IPS-18c (cell line): Measurements from ENCODE around the gene NUDT17.

Source experiments
- H3K4me3 ChIP-seq: 2 replicates; pipeline ENCODE4 v1.7.0; 2013; ENCODE audit warnings: low read depth, mild to moderate bottlenecking, low read length, moderate library complexity; ENCODE audit not compliant: insufficient read depth
- H3K9me3 ChIP-seq: one replicate; pipeline ENCODE4 v1.6.1; 2013; ENCODE audit warnings: mild to moderate bottlenecking, low read length, moderate library complexity; ENCODE audit not compliant: control insufficient read depth, insufficient read depth

NUDT17 gene

DNA sequence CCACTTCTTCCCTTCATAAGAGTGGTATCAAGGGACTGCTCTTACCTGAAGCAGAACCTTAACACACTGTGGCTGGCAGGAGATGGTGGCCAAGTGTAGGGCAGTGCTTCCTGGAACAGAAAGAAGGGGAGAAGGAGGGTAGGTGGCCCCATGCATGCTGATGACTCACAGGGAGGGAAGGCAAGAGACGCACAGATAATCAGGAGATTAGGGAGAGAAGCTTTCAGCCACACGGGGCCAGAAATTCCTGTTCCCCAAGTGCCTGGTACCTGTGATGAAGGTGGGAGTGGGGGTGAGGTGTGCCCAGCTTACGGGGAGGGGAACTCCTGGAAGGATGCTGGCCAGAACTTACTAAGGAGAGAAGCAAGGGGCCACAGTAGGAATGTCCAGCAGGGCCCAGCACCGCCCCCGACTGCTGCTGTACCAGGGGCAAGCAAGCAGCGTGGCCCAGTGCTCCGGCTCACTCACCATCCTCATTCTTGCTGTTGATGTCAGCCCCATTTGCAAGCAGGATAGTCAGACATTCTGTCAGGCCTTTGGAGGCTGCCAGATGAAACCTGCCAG is 32.6 kb downstream of the NUDT17 start:
- Histone ChIP-seq H3K4me3 (no peak overlapping the region), H3K9me3 (no peaks in the 10 kb centered on the region)

DNA sequence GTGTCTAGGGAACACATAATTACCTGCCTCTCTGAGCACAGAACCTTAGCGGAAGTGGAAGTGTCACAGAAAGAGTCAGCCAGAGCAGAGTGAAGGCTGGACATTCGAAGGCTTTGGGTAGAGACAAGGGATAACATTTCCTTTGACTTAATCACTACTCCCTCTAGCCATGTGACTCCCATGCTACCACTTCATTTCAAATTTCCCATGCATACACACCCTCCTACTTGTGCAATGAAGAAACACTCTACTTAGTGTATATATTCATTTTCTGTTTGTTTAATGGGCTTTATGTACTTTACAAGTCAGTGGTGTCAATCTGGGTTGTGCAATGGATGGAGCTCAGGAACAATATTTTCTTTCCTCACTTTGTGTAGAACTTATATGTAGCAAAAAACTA is 33.3 kb downstream of the NUDT17 start:
- Histone ChIP-seq H3K9me3 (no peaks in the 10 kb centered on the region), H3K4me3 (no peak overlapping the region)

DNA sequence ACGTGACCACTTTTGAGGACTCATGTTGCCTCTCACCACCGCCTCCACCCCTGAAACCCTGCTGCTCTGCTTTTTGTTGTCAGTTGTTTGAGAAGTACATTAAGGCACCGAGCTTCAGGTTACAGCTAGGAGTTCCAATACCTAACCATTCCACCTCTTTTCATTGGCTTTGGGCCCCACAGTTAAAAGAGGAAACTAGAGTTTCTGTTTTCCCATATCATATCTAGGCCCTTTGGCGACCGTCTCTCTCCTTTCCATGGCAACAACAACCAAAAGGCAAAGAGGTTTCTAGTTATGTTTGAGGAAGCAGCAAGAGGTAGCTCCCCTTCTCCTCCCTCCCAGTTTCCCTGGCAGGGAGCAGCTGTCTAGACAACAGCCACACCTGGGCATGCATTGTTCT is 34.3 kb downstream of the NUDT17 start:
- no peak overlapping the region for H3K4me3 ChIP-seq
- H3K9me3 ChIP-seq, result no peaks in the 10 kb centered on the region

- no peaks in the 10 kb centered on the region for H3K9me3 ChIP-seq
- no peak overlapping the region for H3K4me3 ChIP-seq
Observed at GRCh38 chr1:145884675-145885074, 39.2 kb downstream of the NUDT17 start.

DNA sequence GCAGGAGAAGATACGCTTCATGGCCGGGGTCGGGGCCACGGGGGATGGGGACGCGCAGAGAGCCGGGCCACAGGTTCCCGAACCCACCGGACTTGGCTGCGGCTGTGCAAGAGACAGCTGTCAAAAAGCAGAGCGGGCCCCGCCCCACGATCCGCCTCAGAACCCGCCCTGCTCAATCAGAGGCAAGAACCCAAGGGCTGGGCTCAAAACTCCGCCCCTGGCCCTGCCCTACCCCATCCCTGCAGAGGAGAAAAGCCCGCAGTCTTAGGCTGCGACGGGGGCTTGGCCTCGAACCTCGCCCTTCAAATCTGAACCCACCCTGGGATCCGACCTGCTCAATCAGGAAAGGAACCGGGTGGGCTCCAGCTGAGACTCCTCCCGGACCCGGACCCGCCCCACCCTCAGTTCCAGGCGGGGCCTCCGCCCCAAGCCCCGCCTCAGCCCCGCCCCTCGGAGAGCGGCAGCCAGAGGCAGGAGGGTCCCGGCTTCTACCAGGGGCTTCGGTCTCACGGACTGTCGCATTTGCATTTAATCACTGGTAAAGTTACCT is 40.4 kb downstream of the NUDT17 start, which contains the start of gene ANKRD35:
ANKRD35 (minus strand) TSS at position 129 of the 550 bp plus-strand sequence; CDS start at position 21, 108 bp downstream.
- no peaks in the 10 kb centered on the region for H3K9me3 ChIP-seq
- peak within 1 kb of the TSS; percentile 83 for H3K4me3 ChIP-seq

- Histone ChIP-seq H3K9me3 (no peaks in the 10 kb centered on the region), H3K4me3 (peak overlapping the region; percentile 83; the same call in 1 of the 2 replicates)
Observed at GRCh38 chr1:145886390-145886789, 41.0 kb downstream of the NUDT17 start.

GRCh38 chr1:145886816-145887215 is 41.4 kb downstream of the NUDT17 start:
- H3K9me3 ChIP-seq, result no peaks in the 10 kb centered on the region

GRCh38 chr1:145887631-145888030 is 42.2 kb downstream of the NUDT17 start:
- Histone ChIP-seq H3K4me3 (no peak overlapping the region), H3K9me3 (no peaks in the 10 kb centered on the region)

More at GRCh38 chr1:145886816-145887215, 41.4 kb downstream of the NUDT17 start:
- no peak overlapping the region for H3K4me3 ChIP-seq

GRCh38 chr1:145889722-145890121 is 44.3 kb downstream of the NUDT17 start:
- no peak overlapping the region for H3K4me3 ChIP-seq
- no peaks in the 10 kb centered on the region for H3K9me3 ChIP-seq

GRCh38 chr1:145891143-145891542 is 45.7 kb downstream of the NUDT17 start:
- no peaks in the 10 kb centered on the region for H3K9me3 ChIP-seq

DNA sequence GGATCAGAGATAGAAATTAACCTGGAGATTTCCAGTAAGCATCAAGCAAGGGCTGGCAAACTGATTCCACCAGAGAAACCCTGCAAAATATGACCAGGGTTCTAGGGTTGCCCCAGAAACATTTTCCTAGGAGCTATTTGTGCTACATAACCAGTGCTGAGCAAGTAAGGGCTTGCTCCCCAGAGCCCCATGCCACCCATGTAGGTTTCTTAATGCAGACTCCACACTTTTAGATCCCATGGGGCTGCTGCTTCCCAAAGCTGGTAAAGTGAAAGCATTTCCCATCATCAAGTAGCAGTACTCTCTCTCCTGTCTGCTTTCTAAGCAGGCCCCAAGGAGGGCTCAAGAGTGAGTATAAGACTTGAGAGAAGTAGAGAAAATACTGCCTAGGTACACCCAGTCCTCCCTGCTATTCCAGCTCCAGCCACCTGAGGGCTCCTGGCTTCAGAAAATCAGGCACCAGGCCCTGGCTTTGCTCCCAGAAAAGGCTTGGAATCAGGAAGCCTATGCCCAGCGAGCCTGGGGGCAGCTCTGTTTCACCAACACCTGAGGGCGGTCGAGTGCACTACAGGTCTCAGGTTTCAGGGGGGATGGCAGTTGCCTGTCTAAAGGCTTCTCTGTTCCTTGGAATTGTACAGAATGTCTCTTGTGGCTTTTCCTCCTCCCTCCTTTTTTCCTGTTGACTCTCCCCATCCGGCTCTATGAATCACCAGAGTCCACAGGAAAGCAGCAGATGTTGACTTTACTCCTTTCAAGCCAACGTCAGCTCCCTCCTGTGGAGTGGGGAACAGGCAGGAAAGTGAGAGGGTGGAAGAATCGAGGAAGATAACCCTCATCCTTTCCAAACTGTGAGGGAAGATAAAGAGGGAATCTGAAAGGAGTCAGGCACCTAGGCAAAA is 46.4 kb downstream of the NUDT17 start:
- H3K9me3 ChIP-seq, result no peaks in the 10 kb centered on the region
- H3K4me3 ChIP-seq, result no peak overlapping the region

More at GRCh38 chr1:145891143-145891542, 45.7 kb downstream of the NUDT17 start:
- no peak overlapping the region for H3K4me3 ChIP-seq

GRCh38 chr1:145892486-145893087 is 47.2 kb downstream of the NUDT17 start:
- H3K9me3 ChIP-seq, result no peaks in the 10 kb centered on the region
- no peak overlapping the region for H3K4me3 ChIP-seq

- no peaks in the 10 kb centered on the region for H3K9me3 ChIP-seq
- H3K4me3 ChIP-seq, result no peak overlapping the region
Observed at GRCh38 chr1:145893306-145894055, 48.1 kb downstream of the NUDT17 start.

GRCh38 chr1:145895471-145895870 is 50.0 kb downstream of the NUDT17 start:
- no peaks in the 10 kb centered on the region for H3K9me3 ChIP-seq
- H3K4me3 ChIP-seq, result no peak overlapping the region

- H3K4me3 ChIP-seq, result no peak overlapping the region
- no peaks in the 10 kb centered on the region for H3K9me3 ChIP-seq
Observed at GRCh38 chr1:145897969-145898368, 52.5 kb downstream of the NUDT17 start.
